PFSK-1 (cell line): Measurements from ENCODE around the gene RMND1.

ENCODE experiments used
- FOXP2 ChIP-seq: optimal IDR thresholded peaks from 2 replicates; pipeline ENCODE3; 2011; ENCODE audit warnings: borderline replicate concordance, control low read depth, inconsistent platforms; ENCODE audit not compliant: insufficient read depth; ENCODE audit errors: extremely low read length, extremely low read depth
- POLR2AphosphoS5 ChIP-seq: IDR thresholded peaks from 2 replicates; pipeline ENCODE4 v1.6.1; 2012; ENCODE audit warnings: low read depth, mild to moderate bottlenecking, control low read depth, low read length, moderate library complexity
- REST ChIP-seq, 2 experiments: IDR thresholded peaks; 2 replicates each; pipeline versions ENCODE4 v1.6.1 to v1.8.0; 2011 to 2012; ENCODE audit warnings: low read depth in 2 of 2, low read length in 2 of 2, control low read depth in 1 of 2, inconsistent platforms in 1 of 2, mild to moderate bottlenecking in 1 of 2, moderate library complexity in 1 of 2; ENCODE audit not compliant: insufficient read depth in 1 of 2
- SIN3A ChIP-seq: IDR thresholded peaks from 2 replicates; pipeline ENCODE4 v1.6.1; 2012; ENCODE audit warnings: mild to moderate bottlenecking, low read length, moderate library complexity, borderline replicate concordance; ENCODE audit not compliant: insufficient read depth
- TAF1 ChIP-seq: IDR thresholded peaks from 2 replicates; pipeline ENCODE4 v1.6.1; 2012; ENCODE audit warnings: low read length, control low read depth, borderline replicate concordance; ENCODE audit not compliant: insufficient read depth

RMND1 gene

GRCh38 chr6:151381722-151382121 lies 70.2 kb downstream of the RMND1 start:
- no peak for TF ChIP-seq POLR2AphosphoS5
- TF ChIP-seq FOXP2 = no peak
- TF ChIP-seq REST (IDR thresholded peaks at IDR 0.05; ENCODE audit: insufficient read depth in 1 of 2, low read depth in 2 of 2, low read length in 2 of 2) = no peak
- no peak for TF ChIP-seq SIN3A
- TF ChIP-seq TAF1 = no peak

- TF ChIP-seq POLR2AphosphoS5 = no peak
- TF ChIP-seq SIN3A = no peak
Observed at GRCh38 chr6:151380848-151381205, 71.1 kb downstream of the RMND1 start.

- TF ChIP-seq FOXP2 (no peak), REST (IDR thresholded peaks at IDR 0.05; ENCODE audit: insufficient read depth in 1 of 2, low read depth in 2 of 2, low read length in 2 of 2) (no peak), POLR2AphosphoS5 (no peak), TAF1 (no peak), SIN3A (no peak)
Observed at GRCh38 chr6:151379933-151380847, 71.7 kb downstream of the RMND1 start.

- no peak for TF ChIP-seq FOXP2
- TF ChIP-seq POLR2AphosphoS5 = no peak
- no peak for TF ChIP-seq TAF1
- TF ChIP-seq SIN3A = no peak
- TF ChIP-seq REST (IDR thresholded peaks at IDR 0.05; ENCODE audit: insufficient read depth in 1 of 2, low read depth in 2 of 2, low read length in 2 of 2) = no peak
Observed at GRCh38 chr6:151377095-151377494, 74.8 kb downstream of the RMND1 start.

- no peak for TF ChIP-seq REST (IDR thresholded peaks at IDR 0.05; ENCODE audit: insufficient read depth in 1 of 2, low read depth in 2 of 2, low read length in 2 of 2)
Observed at GRCh38 chr6:151376440-151376839, 75.5 kb downstream of the RMND1 start.
